ENCODE data around the gene FAM184B. TPM values are rescaled to one million over a fixed set of nuclear protein-coding genes. Genes with fewer than 3 reads are reported as not detected.

Gene FAM184B
- total and polyA plus RNA-seq, 2 of the 4 experiments (the other 2 are of a cell fraction), result 0.07 to 0.18 TPM

DNA sequence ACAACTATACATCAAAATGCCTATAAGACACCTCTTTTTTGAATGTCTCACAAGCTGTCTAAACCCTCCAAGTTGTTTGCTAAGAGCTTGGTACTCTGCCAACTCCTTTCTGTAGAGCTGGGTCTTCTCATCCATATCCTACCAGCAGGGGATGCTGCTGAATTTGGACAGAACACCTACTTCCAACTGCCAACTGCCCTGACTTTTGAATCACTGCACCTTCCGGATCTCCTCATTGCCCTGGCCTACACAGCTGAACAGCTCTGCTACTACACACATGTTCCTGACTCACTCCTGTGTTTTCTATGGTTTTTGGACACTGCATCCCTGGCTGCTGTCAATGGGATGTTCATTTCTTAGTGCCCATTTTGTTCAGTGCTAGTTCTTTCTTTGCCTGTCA, 18.7 kb downstream of the FAM184B start:
- ChIA-PET CTCF (interaction anchor here (0.6 kb wide), 1 partner anchor 165 kb away, joined by 3 read pairs; no protein-coding TSS in a partner anchor), POLR2A (ENCODE audit: unreplicated experiment) (no interaction called here)
- 80% methylated on average over 1 of the region's 1 CpG; no CpG with 5 or more reads in 1 of the 2 experiments for WGBS, 2 experiments (ENCODE audit: extremely low coverage in 2 of 2, insufficient read length in 1 of 2)
- Histone ChIP-seq H2AFZ (replicated peaks; ENCODE audit: low read length, poor library complexity) (peak overlapping the region; percentile 48), H3K9me3 (ENCODE audit: control insufficient read depth, insufficient read depth, low read length) (no peaks in the 10 kb centered on the region), H2BK15ac (ENCODE audit: low read depth, low read length) (no peak overlapping the region), H4K20me1 (ENCODE audit: insufficient read depth, low read length) (no peaks in the 10 kb centered on the region), H2BK20ac (ENCODE audit: low read depth, low read length) (no peak overlapping the region), H2AK5ac (ENCODE audit: low read depth, low read length) (no peak overlapping the region), H2BK120ac (ENCODE audit: low read depth, low read length) (no peak overlapping the region), H3K27me3 (ENCODE audit: control insufficient read depth, insufficient read depth, low read length) (peaks cover 3% of the 10 kb centered on the region), H2AK9ac (replicated peaks; ENCODE audit: low read depth, low read length, poor library complexity) (no peak overlapping the region), H3K4me2 (ENCODE audit: low read depth, low read length) (no peak overlapping the region), H3K23ac (ENCODE audit: low read depth, low read length) (no peak overlapping the region), H3K9ac (ENCODE audit: low read depth, low read length) (no peak overlapping the region), H3K27ac (ENCODE audit: insufficient read depth, low read length) (no peak overlapping the region), H4K91ac (ENCODE audit: insufficient read depth, low read depth, low read length) (no peak overlapping the region), H3K18ac (ENCODE audit: low read depth, low read length) (no peak overlapping the region), H2BK5ac (ENCODE audit: low read depth, low read length, poor library complexity, severe bottlenecking) (no peak overlapping the region), H3K56ac (ENCODE audit: extremely low read depth, insufficient read depth, low read length) (no peak overlapping the region), H3K4ac (ENCODE audit: low read depth, low read length) (no peak overlapping the region), H3K14ac (replicated peaks; ENCODE audit: low read depth, low read length) (no peak overlapping the region), H4K8ac (ENCODE audit: low read depth in 2 of 2, low read length in 2 of 2) (no peak overlapping the region), H3K4me1 (ENCODE audit: control insufficient read depth, insufficient read depth, low read length) (no peaks in the 10 kb centered on the region), H3K36me3 (ENCODE audit: control insufficient read depth, insufficient read depth, low read length) (no peaks in the 10 kb centered on the region), H4K5ac (ENCODE audit: low read depth, low read length) (no peak overlapping the region), H3K79me1 (ENCODE audit: low read depth in 1 of 2, low read length in 2 of 2) (no peaks in the 10 kb centered on the region), H3K9me1 (ENCODE audit: insufficient read depth, low read length) (no peaks in the 10 kb centered on the region), H3K4me3 (ENCODE audit: insufficient read depth, low read depth, low read length) (no peak overlapping the region)
- ATAC-seq (ENCODE audit: low read depth) (no peak), DNase-seq (peak; percentile 58)
- TF ChIP-seq CEBPB (IDR thresholded peaks at IDR 0.05; ENCODE audit: low read depth, low read length), result no peak
- TF ChIP-seq BHLHE40 (IDR thresholded peaks at IDR 0.05; ENCODE audit: low read depth, low read length), result no peak
- TF ChIP-seq RCOR1 (IDR thresholded peaks at IDR 0.05; ENCODE audit: insufficient replicate concordance, low read length), result no peak
- TF ChIP-seq SMC3 (IDR thresholded peaks at IDR 0.05; ENCODE audit: low read depth, low read length), result peak; percentile 31; the same call in 1 of the 2 replicates
- no peak for TF ChIP-seq NFE2L2 (IDR thresholded peaks at IDR 0.05; ENCODE audit: low read depth, low read length)
- TF ChIP-seq CHD1 (IDR thresholded peaks at IDR 0.05; ENCODE audit: low read depth, low read length), result no peak
- no peak for TF ChIP-seq MXI1 (IDR thresholded peaks at IDR 0.05; ENCODE audit: borderline replicate concordance, low read depth, low read length)
- TF ChIP-seq FOS (IDR thresholded peaks at IDR 0.05; ENCODE audit: low read depth, low read length), result no peak
- TF ChIP-seq MAFK (IDR thresholded peaks at IDR 0.05; ENCODE audit: low read depth, low read length), result no peak
- TF ChIP-seq RFX5 (IDR thresholded peaks at IDR 0.05; ENCODE audit: low read depth, low read length), result no peak
- no peak for TF ChIP-seq MAZ (IDR thresholded peaks at IDR 0.05; ENCODE audit: borderline replicate concordance, low read depth, low read length)
- TF ChIP-seq, protein P1, sequence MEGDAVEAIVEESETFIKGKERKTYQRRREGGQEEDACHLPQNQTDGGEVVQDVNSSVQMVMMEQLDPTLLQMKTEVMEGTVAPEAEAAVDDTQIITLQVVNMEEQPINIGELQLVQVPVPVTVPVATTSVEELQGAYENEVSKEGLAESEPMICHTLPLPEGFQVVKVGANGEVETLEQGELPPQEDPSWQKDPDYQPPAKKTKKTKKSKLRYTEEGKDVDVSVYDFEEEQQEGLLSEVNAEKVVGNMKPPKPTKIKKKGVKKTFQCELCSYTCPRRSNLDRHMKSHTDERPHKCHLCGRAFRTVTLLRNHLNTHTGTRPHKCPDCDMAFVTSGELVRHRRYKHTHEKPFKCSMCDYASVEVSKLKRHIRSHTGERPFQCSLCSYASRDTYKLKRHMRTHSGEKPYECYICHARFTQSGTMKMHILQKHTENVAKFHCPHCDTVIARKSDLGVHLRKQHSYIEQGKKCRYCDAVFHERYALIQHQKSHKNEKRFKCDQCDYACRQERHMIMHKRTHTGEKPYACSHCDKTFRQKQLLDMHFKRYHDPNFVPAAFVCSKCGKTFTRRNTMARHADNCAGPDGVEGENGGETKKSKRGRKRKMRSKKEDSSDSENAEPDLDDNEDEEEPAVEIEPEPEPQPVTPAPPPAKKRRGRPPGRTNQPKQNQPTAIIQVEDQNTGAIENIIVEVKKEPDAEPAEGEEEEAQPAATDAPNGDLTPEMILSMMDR (conservative IDR thresholded peaks at IDR 0.05; ENCODE audit: low read depth, low read length), result peak; percentile 41
- TF ChIP-seq, protein P2, sequence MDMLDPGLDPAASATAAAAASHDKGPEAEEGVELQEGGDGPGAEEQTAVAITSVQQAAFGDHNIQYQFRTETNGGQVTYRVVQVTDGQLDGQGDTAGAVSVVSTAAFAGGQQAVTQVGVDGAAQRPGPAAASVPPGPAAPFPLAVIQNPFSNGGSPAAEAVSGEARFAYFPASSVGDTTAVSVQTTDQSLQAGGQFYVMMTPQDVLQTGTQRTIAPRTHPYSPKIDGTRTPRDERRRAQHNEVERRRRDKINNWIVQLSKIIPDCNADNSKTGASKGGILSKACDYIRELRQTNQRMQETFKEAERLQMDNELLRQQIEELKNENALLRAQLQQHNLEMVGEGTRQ (IDR thresholded peaks at IDR 0.05; ENCODE audit: low read depth, low read length), result no peak
- TF ChIP-seq POLR2A (IDR thresholded peaks at IDR 0.05; ENCODE audit: low read depth, low read length), result no peak
- TF ChIP-seq, protein P3, sequence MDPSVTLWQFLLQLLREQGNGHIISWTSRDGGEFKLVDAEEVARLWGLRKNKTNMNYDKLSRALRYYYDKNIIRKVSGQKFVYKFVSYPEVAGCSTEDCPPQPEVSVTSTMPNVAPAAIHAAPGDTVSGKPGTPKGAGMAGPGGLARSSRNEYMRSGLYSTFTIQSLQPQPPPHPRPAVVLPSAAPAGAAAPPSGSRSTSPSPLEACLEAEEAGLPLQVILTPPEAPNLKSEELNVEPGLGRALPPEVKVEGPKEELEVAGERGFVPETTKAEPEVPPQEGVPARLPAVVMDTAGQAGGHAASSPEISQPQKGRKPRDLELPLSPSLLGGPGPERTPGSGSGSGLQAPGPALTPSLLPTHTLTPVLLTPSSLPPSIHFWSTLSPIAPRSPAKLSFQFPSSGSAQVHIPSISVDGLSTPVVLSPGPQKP (IDR thresholded peaks at IDR 0.05; ENCODE audit: borderline replicate concordance, low read depth, low read length), result no peak
- peak; percentile 36 for TF ChIP-seq RAD21 (IDR thresholded peaks at IDR 0.05; ENCODE audit: low read length)
- in situ Hi-C loops (cut with MboI; ENCODE audit: low sequenced_read_pairs), result no loop called here
- dilution Hi-C loops (cut with HindIII; ENCODE audit: low sequenced_read_pairs, unreplicated experiment), result no loop called here
- intact Hi-C loops (cut with micrococcal nuclease), result no loop called here
- BruUV-seq (replicated peaks), result no TSS peak
